ENCODE results near the gene PANK1.

PANK1 gene

DNA sequence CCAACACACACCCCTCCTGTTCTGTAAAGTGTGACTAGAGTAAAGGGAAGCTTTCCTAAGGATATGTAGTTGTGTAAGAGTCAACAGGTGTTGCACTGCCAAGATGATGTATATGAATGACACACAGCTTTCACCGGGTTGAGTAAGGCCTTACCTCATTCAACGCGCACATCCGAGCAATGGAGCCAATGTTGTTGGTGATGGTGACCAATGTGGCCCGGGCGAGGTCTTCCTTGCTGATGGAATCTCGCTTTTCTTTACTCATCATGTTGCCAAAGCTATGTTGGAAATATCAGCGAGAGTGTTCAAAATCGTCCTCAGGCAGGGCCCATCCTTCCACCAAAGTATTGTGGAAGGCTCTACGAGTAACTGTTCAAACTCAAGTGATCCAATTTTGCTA lies 52.0 kb downstream of the PANK1 start:
- TF ChIP-seq EP300 (IDR thresholded peaks at IDR 0.05; ENCODE audit: borderline replicate concordance): no peak
- no peak for TF ChIP-seq TAF1 (IDR thresholded peaks at IDR 0.05; ENCODE audit: low read depth)
- TF ChIP-seq TEAD4 (IDR thresholded peaks at IDR 0.05): no peak
- TF ChIP-seq, protein P1, sequence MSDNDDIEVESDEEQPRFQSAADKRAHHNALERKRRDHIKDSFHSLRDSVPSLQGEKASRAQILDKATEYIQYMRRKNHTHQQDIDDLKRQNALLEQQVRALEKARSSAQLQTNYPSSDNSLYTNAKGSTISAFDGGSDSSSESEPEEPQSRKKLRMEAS (IDR thresholded peaks at IDR 0.05): no peak
- TF ChIP-seq, protein P2, sequence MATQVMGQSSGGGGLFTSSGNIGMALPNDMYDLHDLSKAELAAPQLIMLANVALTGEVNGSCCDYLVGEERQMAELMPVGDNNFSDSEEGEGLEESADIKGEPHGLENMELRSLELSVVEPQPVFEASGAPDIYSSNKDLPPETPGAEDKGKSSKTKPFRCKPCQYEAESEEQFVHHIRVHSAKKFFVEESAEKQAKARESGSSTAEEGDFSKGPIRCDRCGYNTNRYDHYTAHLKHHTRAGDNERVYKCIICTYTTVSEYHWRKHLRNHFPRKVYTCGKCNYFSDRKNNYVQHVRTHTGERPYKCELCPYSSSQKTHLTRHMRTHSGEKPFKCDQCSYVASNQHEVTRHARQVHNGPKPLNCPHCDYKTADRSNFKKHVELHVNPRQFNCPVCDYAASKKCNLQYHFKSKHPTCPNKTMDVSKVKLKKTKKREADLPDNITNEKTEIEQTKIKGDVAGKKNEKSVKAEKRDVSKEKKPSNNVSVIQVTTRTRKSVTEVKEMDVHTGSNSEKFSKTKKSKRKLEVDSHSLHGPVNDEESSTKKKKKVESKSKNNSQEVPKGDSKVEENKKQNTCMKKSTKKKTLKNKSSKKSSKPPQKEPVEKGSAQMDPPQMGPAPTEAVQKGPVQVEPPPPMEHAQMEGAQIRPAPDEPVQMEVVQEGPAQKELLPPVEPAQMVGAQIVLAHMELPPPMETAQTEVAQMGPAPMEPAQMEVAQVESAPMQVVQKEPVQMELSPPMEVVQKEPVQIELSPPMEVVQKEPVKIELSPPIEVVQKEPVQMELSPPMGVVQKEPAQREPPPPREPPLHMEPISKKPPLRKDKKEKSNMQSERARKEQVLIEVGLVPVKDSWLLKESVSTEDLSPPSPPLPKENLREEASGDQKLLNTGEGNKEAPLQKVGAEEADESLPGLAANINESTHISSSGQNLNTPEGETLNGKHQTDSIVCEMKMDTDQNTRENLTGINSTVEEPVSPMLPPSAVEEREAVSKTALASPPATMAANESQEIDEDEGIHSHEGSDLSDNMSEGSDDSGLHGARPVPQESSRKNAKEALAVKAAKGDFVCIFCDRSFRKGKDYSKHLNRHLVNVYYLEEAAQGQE (IDR thresholded peaks at IDR 0.05; ENCODE audit: low read depth): no peak
- TF ChIP-seq ZBTB7A (IDR thresholded peaks at IDR 0.05; ENCODE audit: low read depth): no peak
- no peak for TF ChIP-seq EGR1 (IDR thresholded peaks at IDR 0.05)
- no peak for TF ChIP-seq CREB1 (IDR thresholded peaks at IDR 0.05; ENCODE audit: low read depth)

DNA sequence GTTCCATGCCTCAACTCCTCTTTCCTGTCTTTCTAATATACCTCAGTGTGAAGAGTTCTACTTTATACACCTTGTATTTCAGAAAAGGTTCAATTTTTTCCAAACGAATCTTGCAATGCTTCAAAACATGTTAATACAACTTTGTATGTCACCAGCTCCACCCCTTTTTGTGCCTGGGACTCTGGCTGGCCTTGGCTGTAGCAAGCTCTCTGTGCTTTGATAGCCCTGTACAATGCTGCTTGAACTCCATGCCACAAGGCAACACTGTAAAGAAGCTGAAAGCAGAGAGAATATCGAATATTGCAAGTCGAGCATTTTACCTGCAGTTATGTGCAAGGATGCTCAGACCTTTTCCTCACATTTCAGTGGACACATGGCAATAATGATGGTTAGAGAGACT lies 52.5 kb downstream of the PANK1 start:
- no peak for TF ChIP-seq TCF12 (IDR thresholded peaks at IDR 0.05; ENCODE audit: low read depth)
- no peak for TF ChIP-seq FOXM1 (IDR thresholded peaks at IDR 0.05; ENCODE audit: borderline replicate concordance, low read depth)
- no peak for TF ChIP-seq NFIC (IDR thresholded peaks at IDR 0.05)
- TF ChIP-seq EGR1 (IDR thresholded peaks at IDR 0.05): no peak
- TF ChIP-seq YY1 (IDR thresholded peaks at IDR 0.05; ENCODE audit: low read depth): no peak
- TF ChIP-seq, protein P1 (IDR thresholded peaks at IDR 0.05): no peak
- no peak for TF ChIP-seq ZBTB7A (IDR thresholded peaks at IDR 0.05; ENCODE audit: low read depth)
- TF ChIP-seq EP300 (IDR thresholded peaks at IDR 0.05; ENCODE audit: borderline replicate concordance): no peak
- TF ChIP-seq, protein P2 (IDR thresholded peaks at IDR 0.05; ENCODE audit: low read depth): no peak
- TF ChIP-seq CREB1 (IDR thresholded peaks at IDR 0.05; ENCODE audit: low read depth): no peak
- no peak for TF ChIP-seq RAD21 (IDR thresholded peaks at IDR 0.05; ENCODE audit: low read depth)
- no peak for TF ChIP-seq TEAD4 (IDR thresholded peaks at IDR 0.05)
- TF ChIP-seq CEBPB (IDR thresholded peaks at IDR 0.05): no peak

DNA sequence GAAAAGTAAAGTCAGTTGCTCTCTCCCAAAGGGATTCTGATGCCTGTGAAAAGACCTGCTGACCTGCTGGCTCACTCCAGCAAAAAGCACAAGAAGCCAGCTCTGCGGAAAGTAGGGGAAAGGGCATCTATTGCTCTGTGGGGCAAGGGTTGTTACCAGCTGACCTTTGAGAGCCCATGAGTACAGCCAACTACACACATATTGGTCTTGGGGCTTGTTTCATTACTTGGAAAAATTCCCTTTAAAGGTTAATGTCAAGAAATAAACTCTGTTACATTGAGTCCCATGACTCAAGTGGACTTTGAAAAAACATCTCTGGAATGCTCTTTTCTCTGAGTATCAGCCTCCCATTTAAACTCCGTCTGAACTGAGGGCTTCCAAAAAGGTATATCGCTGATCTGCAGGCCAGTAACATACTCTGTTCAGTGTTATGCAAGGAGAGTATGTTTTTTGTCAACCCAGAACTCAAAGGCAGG lies 53.2 kb downstream of the PANK1 start:
- TF ChIP-seq, protein P2 (IDR thresholded peaks at IDR 0.05; ENCODE audit: low read depth): no peak
- no peak for TF ChIP-seq NFIC (IDR thresholded peaks at IDR 0.05)
- no peak for TF ChIP-seq TAF1 (IDR thresholded peaks at IDR 0.05; ENCODE audit: low read depth)
- TF ChIP-seq RAD21 (IDR thresholded peaks at IDR 0.05; ENCODE audit: low read depth): no peak
- TF ChIP-seq, protein P3, sequence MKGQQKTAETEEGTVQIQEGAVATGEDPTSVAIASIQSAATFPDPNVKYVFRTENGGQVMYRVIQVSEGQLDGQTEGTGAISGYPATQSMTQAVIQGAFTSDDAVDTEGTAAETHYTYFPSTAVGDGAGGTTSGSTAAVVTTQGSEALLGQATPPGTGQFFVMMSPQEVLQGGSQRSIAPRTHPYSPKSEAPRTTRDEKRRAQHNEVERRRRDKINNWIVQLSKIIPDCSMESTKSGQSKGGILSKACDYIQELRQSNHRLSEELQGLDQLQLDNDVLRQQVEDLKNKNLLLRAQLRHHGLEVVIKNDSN (IDR thresholded peaks at IDR 0.05): no peak
- TF ChIP-seq TCF12 (IDR thresholded peaks at IDR 0.05; ENCODE audit: low read depth): no peak
- TF ChIP-seq, protein P1 (IDR thresholded peaks at IDR 0.05): no peak

DNA sequence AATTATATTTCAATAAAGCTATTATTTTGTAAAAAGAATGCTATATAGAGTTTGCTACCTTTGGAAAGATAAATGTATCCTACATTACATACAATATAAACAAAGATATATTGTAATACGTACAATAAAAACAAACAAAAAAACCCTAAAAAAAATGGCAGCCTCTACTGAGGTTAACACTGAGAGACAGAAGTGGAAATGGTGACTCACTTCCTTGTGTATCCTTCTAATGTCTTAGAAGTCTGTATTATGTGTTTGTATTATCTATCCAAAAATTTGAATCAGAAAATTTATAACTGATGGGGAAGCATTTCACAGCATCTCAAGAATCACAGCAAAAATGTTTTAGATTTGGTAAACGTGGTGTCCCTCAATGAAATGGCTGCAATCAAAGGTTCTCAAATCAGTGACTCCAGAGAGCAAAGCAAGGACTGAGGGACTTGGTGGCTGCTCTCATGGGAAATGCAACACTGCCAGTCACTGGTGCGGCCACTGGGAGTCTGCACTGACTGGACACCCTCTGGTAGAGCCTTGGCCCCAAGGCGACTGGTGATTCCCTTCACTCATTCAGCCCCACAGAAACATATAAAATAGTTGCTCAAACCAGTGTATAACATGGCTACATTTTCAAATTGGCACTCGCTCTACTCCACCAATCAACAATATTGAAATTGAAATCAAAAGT lies 53.8 kb downstream of the PANK1 start:
- TF ChIP-seq FOXM1 (IDR thresholded peaks at IDR 0.05; ENCODE audit: borderline replicate concordance, low read depth) (no peak), EGR1 (IDR thresholded peaks at IDR 0.05) (no peak), EP300 (IDR thresholded peaks at IDR 0.05; ENCODE audit: borderline replicate concordance) (no peak), YY1 (IDR thresholded peaks at IDR 0.05; ENCODE audit: low read depth) (no peak), ZBTB7A (IDR thresholded peaks at IDR 0.05; ENCODE audit: low read depth) (no peak), TEAD4 (IDR thresholded peaks at IDR 0.05) (no peak), CREB1 (IDR thresholded peaks at IDR 0.05; ENCODE audit: low read depth) (no peak), TAF1 (IDR thresholded peaks at IDR 0.05; ENCODE audit: low read depth) (no peak), CEBPB (IDR thresholded peaks at IDR 0.05) (no peak), RAD21 (IDR thresholded peaks at IDR 0.05; ENCODE audit: low read depth) (no peak), TCF12 (IDR thresholded peaks at IDR 0.05; ENCODE audit: low read depth) (no peak), NFIC (IDR thresholded peaks at IDR 0.05) (no peak)
- TF ChIP-seq, protein P1 (IDR thresholded peaks at IDR 0.05): no peak
- TF ChIP-seq, protein P3 (IDR thresholded peaks at IDR 0.05): no peak
- TF ChIP-seq, protein P2 (IDR thresholded peaks at IDR 0.05; ENCODE audit: low read depth): no peak
